ENCODE results near the gene LSM5. TPM values are rescaled to one million over a fixed set of nuclear protein-coding genes. Genes with fewer than 3 reads are reported as not detected.
"Not testable (repeated sequence)": the region's sequence is repeated elsewhere in the genome, so short reads cannot be mapped to it uniquely, and the experiment has no call there.

LSM5 gene
- total RNA-seq, 2 donors from 2014 or later: 42.7 to 64.3 TPM

DNA sequence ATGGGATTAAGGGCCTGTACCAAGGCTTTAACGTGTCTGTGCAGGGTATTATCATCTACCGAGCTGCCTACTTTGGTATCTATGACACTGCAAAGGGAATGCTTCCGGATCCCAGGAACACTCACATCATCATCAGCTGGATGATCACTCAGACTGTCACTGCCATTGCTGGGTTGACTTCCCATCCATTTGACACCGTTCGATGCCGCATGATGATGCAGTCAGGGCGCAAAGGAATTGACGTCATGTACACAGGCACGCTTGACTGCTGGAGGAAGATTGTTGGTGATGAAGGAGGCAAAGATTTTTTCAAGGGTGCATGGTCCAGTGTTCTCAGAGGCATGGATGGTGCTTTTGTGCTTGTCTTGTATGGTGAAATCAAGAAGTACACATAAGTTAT, 18.2 kb downstream of the LSM5 start:
- intact Hi-C loops (cut with DNase I): loop anchor here (10.0 kb wide), 1 partner anchor 727 kb away; no protein-coding TSS in a partner anchor
- DNase-seq: no peak
- H3K9me3 ChIP-seq: no peaks in the 10 kb centered on the region

GRCh38 chr7:32470871-32471270, 19.3 kb downstream of the LSM5 start:
- Histone ChIP-seq H3K36me3 (no peaks in the 10 kb centered on the region), H3K9ac (ENCODE audit: low read depth in 2 of 2, low read length in 2 of 2) (no peak overlapping the region), H3K9me3 (no peaks in the 10 kb centered on the region), H3K4me1 (no peaks in the 10 kb centered on the region), H3K27ac (no peak overlapping the region), H3K4me3 (no peak overlapping the region), H3K27me3 (no peaks in the 10 kb centered on the region)
- TF ChIP-seq, protein P1, sequence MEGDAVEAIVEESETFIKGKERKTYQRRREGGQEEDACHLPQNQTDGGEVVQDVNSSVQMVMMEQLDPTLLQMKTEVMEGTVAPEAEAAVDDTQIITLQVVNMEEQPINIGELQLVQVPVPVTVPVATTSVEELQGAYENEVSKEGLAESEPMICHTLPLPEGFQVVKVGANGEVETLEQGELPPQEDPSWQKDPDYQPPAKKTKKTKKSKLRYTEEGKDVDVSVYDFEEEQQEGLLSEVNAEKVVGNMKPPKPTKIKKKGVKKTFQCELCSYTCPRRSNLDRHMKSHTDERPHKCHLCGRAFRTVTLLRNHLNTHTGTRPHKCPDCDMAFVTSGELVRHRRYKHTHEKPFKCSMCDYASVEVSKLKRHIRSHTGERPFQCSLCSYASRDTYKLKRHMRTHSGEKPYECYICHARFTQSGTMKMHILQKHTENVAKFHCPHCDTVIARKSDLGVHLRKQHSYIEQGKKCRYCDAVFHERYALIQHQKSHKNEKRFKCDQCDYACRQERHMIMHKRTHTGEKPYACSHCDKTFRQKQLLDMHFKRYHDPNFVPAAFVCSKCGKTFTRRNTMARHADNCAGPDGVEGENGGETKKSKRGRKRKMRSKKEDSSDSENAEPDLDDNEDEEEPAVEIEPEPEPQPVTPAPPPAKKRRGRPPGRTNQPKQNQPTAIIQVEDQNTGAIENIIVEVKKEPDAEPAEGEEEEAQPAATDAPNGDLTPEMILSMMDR (IDR thresholded peaks at IDR 0.05): no peak
- intact Hi-C loops (cut with DNase I): loop anchor here (10.0 kb wide), 1 partner anchor 726 kb away; no protein-coding TSS in a partner anchor
- no peak for DNase-seq

More for the DNA sequence above, 18.2 kb downstream of the LSM5 start:
- H3K4me3 ChIP-seq: no peak overlapping the region
- TF ChIP-seq, protein P1 (IDR thresholded peaks at IDR 0.05): no peak
- no peaks in the 10 kb centered on the region for H3K36me3 ChIP-seq
- H3K27ac ChIP-seq: no peak overlapping the region
- H3K27me3 ChIP-seq: no peaks in the 10 kb centered on the region
- no peak overlapping the region for H3K9ac ChIP-seq (ENCODE audit: low read depth in 2 of 2, low read length in 2 of 2)
- no peaks in the 10 kb centered on the region for H3K4me1 ChIP-seq

GRCh38 chr7:32470004-32470403, 20.2 kb downstream of the LSM5 start:
- DNase-seq; H3K36me3 ChIP-seq; H3K9ac ChIP-seq (ENCODE audit: low read depth in 2 of 2, low read length in 2 of 2); H3K4me3 ChIP-seq; H3K4me1 ChIP-seq; H3K9me3 ChIP-seq; H3K27ac ChIP-seq; H3K27me3 ChIP-seq: not testable (repeated sequence)
- intact Hi-C loops (cut with DNase I): loop anchor here (10.0 kb wide), 1 partner anchor 725 kb away; no protein-coding TSS in a partner anchor

DNA sequence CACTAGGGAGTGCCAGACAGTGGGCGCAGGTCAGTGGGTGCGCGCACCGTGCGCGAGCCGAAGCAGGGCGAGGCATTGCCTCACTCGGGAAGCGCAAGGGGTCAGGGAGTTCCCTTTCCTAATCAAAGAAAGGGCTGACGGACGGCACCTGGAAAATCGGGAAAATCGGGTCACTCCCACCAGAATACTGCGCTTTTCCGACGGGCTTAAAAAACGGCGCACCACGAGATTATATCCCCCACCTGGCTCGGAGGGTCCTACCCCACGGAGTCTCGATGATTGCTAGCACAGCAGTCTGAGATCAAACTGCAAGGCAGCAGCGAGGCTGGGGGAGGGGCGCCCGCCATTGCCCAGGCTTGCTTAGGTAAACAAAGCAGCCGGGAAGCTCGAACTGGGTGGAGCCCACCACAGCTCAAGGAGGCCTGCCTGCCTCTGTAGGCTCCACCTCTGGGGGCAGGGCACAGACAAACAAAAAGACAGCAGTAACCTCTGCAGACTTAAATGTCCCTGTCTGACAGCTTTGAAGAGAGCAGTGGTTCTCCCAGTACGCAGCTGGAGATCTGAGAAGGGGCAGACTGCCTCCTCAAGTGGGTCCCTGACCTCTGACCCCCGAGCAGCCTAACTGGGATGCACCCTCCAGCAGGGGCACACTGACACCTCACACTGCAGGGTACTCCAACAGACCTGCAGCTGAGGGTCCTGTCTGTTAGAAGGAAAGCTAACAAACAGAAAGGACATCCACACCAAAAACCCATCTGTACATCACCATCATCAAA, 25.4 kb downstream of the LSM5 start:
- H3K27me3 ChIP-seq; H3K4me1 ChIP-seq; H3K36me3 ChIP-seq; H3K4me3 ChIP-seq; DNase-seq; H3K27ac ChIP-seq; H3K9ac ChIP-seq (ENCODE audit: low read depth in 2 of 2, low read length in 2 of 2); H3K9me3 ChIP-seq; intact Hi-C loops (cut with DNase I): not testable (repeated sequence)

GRCh38 chr7:32462977-32463376, 27.2 kb downstream of the LSM5 start:
- TF ChIP-seq, protein P1 (IDR thresholded peaks at IDR 0.05): no peak
- no peak overlapping the region for H3K4me3 ChIP-seq
- no peak overlapping the region for H3K9ac ChIP-seq (ENCODE audit: low read depth in 2 of 2, low read length in 2 of 2)
- no peaks in the 10 kb centered on the region for H3K4me1 ChIP-seq
- no peaks in the 10 kb centered on the region for H3K27me3 ChIP-seq
- H3K9me3 ChIP-seq: no peaks in the 10 kb centered on the region
- intact Hi-C loops (cut with DNase I): no loop called here
- no peaks in the 10 kb centered on the region for H3K36me3 ChIP-seq
- DNase-seq: no peak
- no peak overlapping the region for H3K27ac ChIP-seq

DNA sequence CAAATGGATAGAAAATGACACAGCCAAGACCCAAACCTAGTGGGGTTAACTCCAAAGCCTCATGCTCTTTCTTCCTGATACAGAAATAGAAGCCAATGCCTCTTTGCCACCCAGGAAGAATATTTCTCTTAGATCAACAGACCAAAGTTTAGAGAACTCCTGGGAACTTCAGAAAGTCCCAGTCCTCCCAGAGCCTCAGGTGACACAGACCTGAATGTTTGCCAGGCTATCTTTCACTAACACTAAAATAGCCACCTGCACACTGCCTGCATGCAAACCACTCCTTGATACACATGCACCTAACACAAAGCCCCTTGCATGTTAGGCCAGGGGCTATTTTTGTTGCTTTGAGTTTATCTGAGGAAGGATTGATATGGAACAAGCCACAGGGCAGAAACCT, 27.7 kb downstream of the LSM5 start:
- Histone ChIP-seq H3K9ac (ENCODE audit: low read depth in 2 of 2, low read length in 2 of 2) (no peak overlapping the region), H3K27ac (no peak overlapping the region), H3K27me3 (no peaks in the 10 kb centered on the region), H3K36me3 (no peaks in the 10 kb centered on the region), H3K4me3 (no peak overlapping the region), H3K4me1 (no peaks in the 10 kb centered on the region), H3K9me3 (no peaks in the 10 kb centered on the region)
- TF ChIP-seq, protein P1 (IDR thresholded peaks at IDR 0.05): no peak
- intact Hi-C loops (cut with DNase I): no loop called here
- no peak for DNase-seq

All from colonic mucosa (tissue), 4 donors.